ENCODE results near the gene RABGAP1L. TPM values are rescaled to one million over a fixed set of nuclear protein-coding genes. Genes with fewer than 3 reads are reported as not detected.
"Not testable (repeated sequence)": the region's sequence is repeated elsewhere in the genome, so short reads cannot be mapped to it uniquely, and the experiment has no call there.

RABGAP1L gene
- total RNA-seq, 1 donor from 2014 or later: 59.6 TPM

- intact Hi-C loops (cut with DNase I): no loop called here
- no peak for DNase-seq (ENCODE audit: low spot score)
- ATAC-seq: no peak
These were observed 237.9 kb downstream of the RABGAP1L start for GRCh38 chr1:174397261-174397660.

DNA sequence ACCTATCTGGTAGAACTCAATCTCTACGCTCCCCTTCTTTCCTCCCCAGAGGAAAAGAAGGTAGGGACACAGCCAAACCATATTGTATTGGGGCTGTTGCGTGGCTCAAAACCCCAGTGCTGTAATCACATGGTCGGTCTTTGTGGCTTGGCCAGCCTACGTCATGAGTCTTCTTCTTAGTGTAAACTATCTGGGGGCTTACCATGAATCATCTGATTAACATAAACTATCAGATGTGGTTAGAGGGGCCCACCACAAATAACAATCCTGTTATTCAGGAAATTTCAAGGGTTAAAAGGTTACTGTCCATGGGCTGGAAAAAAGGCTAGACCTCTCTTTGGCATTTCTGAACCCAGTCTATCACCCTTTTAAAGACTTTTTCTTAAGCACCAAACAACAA lies 238.9 kb downstream of the RABGAP1L start:
- DNase-seq (ENCODE audit: low spot score): no peak
- ATAC-seq: no peak
- intact Hi-C loops (cut with DNase I): no loop called here

GRCh38 chr1:174399211-174399610 lies 239.9 kb downstream of the RABGAP1L start:
- intact Hi-C loops (cut with DNase I): no loop called here
- DNase-seq (ENCODE audit: low spot score) (no peak), ATAC-seq (no peak)

DNA sequence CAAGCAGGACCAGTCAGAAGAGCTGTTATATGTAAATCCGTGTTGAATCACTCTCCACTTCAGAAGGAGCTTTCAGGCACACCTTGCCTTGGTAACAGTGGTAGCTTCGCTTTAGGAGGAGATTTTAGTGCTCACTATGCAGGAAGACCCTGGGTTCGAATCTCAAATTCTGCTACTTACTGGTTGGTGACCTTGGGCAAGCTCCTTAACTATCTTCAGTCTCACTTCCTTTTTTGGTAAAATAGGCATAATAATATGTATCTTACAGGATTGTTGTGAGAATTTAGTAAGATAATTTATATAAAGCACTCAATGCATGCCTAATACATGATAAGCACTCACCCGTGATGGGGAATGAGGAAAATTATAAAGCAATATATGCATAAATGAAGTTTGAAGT lies 241.8 kb downstream of the RABGAP1L start:
- DNase-seq (ENCODE audit: low spot score) (no peak), ATAC-seq (no peak)
- intact Hi-C loops (cut with DNase I): no loop called here

- no peak for DNase-seq (ENCODE audit: low spot score)
- intact Hi-C loops (cut with DNase I): no loop called here
- no peak for ATAC-seq
These were observed 245.9 kb downstream of the RABGAP1L start for GRCh38 chr1:174405219-174405618.

DNA sequence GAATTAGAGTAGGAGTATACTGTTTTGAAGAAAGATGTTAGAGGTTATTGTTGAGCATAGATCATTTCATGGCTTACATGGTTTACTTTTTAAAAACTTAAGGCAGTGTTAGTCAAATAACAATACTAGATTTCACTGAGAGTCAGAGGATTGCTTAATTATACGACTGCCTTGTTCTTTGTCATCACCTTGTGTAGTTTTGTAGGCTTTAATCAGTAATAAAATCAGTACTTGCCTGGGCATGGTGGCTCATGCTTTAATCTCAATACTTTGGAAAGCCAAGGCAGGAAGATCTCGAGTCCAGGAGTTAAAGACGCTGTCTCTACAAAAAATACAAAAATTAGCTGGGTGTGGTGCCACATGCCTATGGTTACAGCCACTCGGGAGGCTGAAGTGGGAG lies 247.1 kb downstream of the RABGAP1L start:
- intact Hi-C loops (cut with DNase I): no loop called here
- ATAC-seq (no peak), DNase-seq (ENCODE audit: low spot score) (no peak)

DNA sequence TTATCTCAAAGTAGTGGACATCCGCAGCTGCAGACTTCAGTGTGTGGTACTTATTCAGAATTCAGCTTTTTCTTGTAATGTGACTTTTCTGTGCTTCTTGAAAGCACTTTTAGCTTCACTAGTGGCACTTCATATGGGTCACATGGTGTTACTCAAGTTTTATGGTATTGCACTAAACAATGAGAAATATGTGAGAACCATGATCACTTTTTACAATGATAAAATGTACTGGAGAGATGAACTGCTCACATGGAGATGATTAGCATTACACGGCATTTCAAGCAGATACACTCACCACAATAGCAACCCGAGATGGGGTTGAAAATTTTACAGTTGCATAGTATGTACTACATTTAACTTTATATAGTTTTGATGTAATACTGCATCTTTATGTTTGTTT lies 248.3 kb downstream of the RABGAP1L start:
- ATAC-seq (no peak), DNase-seq (ENCODE audit: low spot score) (no peak)
- intact Hi-C loops (cut with DNase I): no loop called here

DNA sequence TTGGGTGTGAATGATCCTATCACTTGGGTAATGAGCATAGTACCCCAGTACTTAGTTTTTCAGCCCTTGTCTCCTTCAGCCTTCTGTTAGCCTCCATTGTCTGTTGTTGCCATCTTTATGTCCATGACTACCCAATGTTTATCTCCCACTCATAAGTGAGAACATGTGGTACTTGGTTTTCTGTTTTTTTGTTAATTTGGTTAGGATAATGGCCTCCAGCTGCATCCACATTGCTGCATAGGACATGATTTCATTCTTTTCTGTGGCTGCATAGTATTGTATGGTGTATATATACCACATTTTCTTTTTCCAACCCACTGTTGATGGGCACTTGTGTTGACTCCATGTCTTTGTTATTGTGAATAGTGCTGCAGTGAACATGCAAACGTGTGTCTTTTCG lies 248.8 kb downstream of the RABGAP1L start:
- DNase-seq (ENCODE audit: low spot score): no peak
- ATAC-seq: no peak
- intact Hi-C loops (cut with DNase I): no loop called here

DNA sequence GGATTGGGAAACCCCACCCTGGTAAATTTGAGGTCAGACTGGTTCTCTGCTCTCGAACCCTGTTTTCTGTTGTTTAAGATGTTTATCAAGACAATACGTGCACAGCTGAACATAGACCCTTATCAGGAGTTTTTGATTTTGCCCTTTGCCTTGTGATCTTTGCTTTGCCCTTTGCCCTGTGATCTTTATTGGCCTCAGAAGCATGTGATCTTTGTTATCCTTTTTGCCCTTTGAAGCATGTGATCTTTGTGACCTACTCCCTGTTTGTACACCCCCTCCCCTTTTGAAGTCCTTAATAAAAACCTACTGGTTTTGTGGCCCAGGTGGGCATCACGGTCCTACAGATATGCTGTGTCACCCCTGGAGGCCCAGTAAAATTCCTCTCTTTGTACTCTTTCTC lies 250.5 kb downstream of the RABGAP1L start:
- DNase-seq (ENCODE audit: low spot score); ATAC-seq; intact Hi-C loops (cut with DNase I): not testable (repeated sequence)

DNA sequence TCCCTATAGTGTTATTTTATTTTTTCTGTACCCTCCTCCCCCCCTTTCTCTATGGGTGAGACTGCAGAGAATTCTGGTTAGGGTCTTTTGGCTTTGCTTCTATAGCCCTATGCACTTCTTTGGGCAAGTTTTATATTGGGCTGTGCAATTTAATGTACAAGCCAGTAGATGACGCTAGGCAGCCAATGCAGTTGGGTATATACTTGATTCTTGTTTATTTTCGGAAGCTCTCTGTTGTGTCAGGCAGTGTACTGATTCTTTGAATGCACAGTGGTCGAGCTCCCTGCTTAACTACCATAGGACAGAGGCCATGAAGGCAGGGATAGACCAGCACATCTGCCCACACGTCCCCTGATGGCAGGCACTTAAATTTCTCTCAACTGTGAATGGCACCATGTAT lies 254.3 kb downstream of the RABGAP1L start:
- no peak for DNase-seq (ENCODE audit: low spot score)

DNA sequence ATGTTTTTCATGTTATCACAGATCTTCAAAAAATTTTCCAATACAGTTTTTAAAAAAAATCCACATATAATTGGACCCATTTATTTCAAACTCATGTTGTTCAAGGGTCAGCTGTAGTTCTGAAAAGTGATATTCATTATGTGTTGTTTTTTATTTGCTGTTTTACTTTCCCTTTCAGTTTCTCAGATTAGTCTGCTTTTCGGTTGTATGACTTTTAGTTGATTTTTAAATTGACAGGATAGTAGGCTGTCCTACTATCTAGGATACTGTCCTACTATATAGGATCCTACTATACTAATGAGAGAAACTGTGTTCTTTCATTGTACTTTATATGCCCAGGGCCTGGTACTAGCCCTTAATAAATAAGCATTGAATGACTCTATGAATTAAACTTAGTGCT lies 254.9 kb downstream of the RABGAP1L start:
- DNase-seq (ENCODE audit: low spot score): no peak
- intact Hi-C loops (cut with DNase I): no loop called here
- no peak for ATAC-seq

More for the DNA sequence above, 254.3 kb downstream of the RABGAP1L start:
- intact Hi-C loops (cut with DNase I): no loop called here
- no peak for ATAC-seq

GRCh38 chr1:174415506-174415905 lies 256.2 kb downstream of the RABGAP1L start:
- DNase-seq (ENCODE audit: low spot score) (no peak), ATAC-seq (no peak)
- intact Hi-C loops (cut with DNase I): no loop called here

- ATAC-seq: no peak
- intact Hi-C loops (cut with DNase I): no loop called here
- DNase-seq (ENCODE audit: low spot score): no peak
These were observed 258.6 kb downstream of the RABGAP1L start for GRCh38 chr1:174417921-174418320.

DNA sequence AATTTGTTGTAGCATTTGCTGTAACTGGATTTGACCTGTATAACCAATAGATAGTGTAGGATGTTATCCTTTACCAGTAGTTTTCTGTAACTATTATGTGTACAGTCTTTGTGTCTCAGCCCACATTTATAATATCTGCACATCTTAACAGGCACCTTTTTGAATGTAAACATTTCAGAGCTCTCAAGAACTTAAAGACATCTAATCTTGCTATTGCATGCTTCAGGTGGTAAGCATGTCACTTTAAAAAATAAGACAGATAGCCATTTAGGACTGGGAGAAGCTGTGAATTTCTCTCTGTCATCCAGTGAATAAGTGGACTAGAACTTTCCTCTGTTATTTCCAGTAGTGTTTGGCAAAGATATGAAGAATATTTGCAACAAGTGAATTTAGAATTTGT lies 265.8 kb downstream of the RABGAP1L start:
- ATAC-seq (no peak), DNase-seq (ENCODE audit: low spot score) (no peak)
- intact Hi-C loops (cut with DNase I): no loop called here

GRCh38 chr1:174426153-174426552 lies 266.8 kb downstream of the RABGAP1L start:
- ATAC-seq: no peak
- intact Hi-C loops (cut with DNase I): no loop called here
- no peak for DNase-seq (ENCODE audit: low spot score)

- intact Hi-C loops (cut with DNase I): no loop called here
- DNase-seq (ENCODE audit: low spot score): no peak
- no peak for ATAC-seq
These were observed 268.7 kb downstream of the RABGAP1L start for GRCh38 chr1:174428033-174428432.

- intact Hi-C loops (cut with DNase I): no loop called here
- ATAC-seq (no peak), DNase-seq (ENCODE audit: low spot score) (no peak)
These were observed 269.4 kb downstream of the RABGAP1L start for GRCh38 chr1:174428739-174429138.

- no peak for DNase-seq (ENCODE audit: low spot score)
- intact Hi-C loops (cut with DNase I): no loop called here
- no peak for ATAC-seq
These were observed 274.1 kb downstream of the RABGAP1L start for GRCh38 chr1:174433451-174433850.

DNA sequence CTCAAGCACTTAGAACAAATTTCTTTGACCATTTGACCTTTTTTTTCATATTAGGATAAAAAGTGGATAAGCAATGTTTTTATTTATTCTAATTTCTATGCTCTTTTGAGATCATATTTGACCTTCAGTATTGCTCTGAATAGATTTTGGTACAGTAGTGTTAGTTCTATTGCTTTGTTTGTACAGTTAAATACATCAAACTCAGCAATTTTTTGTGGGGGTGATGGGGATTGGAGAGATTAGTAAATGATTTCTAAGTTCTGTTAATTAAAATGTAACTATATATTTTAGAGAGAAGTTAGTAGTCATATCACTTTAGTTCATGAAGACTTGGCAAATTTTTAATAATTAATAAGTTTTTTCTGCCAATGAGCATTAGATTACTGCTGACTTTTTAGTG lies 286.0 kb downstream of the RABGAP1L start:
- ATAC-seq (no peak), DNase-seq (ENCODE audit: low spot score) (no peak)
- intact Hi-C loops (cut with DNase I): no loop called here

- ATAC-seq: no peak
- DNase-seq (ENCODE audit: low spot score): no peak
- intact Hi-C loops (cut with DNase I): no loop called here
These were observed 286.5 kb downstream of the RABGAP1L start for GRCh38 chr1:174445817-174446216.

DNA sequence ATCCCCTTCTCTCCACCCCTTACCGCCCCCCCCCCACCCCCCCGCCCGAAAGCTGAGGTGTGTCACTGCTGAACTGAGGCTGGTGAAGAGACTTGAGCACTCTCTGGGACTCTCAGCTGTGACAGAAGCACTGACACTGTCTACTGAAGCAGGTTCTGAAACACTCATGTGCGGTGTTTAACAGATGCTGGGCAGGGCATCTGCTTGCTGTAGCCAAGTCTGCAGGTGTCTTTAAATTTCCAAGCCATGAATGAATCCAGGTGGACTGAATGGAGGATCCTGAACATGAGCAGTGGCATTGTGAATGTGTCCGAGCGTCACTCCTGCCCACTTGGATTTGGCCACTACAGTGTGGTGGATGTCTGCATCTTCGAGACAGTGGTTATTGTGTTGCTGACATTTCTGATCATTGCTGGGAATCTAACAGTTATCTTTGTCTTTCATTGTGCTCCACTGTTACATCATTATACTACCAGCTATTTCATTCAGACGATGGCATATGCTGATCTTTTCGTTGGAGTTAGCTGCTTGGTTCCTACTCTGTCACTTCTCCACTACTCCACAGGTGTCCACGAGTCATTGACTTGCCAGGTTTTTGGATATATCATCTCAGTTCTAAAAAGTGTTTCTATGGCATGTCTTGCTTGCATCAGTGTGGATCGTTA lies 288.7 kb downstream of the RABGAP1L start, which contains the start of gene GPR52:
Gene GPR52, plus strand, starts transcription at position 99 of the 665 bp plus-strand sequence. Its CDS starts 148 bp downstream, at position 247.
- DNase-seq (ENCODE audit: low spot score) (no peak), ATAC-seq (no peak)
- intact Hi-C loops (cut with DNase I): no loop called here
